ENCODE data around the gene VWF.

The VWF gene

DNA sequence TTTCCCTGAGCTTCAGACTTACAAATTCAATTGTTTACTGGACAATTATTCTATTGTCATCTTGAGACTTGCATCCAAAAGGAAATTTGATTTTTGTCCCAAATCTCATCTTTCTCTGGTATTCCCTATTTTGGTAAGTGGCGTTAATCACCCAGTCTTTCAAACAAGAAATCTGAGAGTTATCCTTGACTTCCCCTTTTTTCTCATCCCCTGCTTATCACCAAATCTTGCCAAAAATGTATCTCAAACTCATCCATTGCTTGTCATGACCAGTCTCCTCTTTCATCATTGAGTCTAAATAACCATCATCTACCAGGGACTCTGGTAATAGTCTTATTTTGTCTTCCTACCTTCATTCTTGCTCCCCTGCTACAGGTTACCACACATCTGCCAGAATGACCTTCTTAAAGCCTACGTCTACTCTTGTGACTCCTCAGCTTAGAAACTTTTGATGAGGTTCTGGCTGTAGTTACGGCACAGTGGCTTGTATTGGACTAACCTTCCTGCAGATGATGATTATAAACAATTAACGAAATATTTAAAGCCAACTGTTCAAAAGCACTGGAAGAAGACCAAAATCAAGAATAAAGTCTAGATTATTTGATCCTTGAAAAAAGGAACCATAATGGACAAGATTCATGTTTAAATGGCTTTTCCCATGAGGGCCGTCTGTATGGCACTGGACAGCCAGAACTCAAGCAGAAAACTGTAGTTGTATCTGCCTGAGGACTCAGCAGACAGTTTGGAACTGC is 170.5 kb downstream of the VWF start:
- Histone ChIP-seq H3K9me3 (ENCODE audit: control insufficient read depth in 1 of 2, low read length in 2 of 2) (no peaks in the 10 kb centered on the region), H3K4me1 (ENCODE audit: control insufficient read depth in 1 of 2, insufficient read depth in 2 of 2, low read length in 2 of 2) (no peaks in the 10 kb centered on the region), H3K4me3 (ENCODE audit: low read depth in 1 of 2, low read length in 2 of 2) (no peak overlapping the region), H3K27ac (ENCODE audit: low read length) (no peak overlapping the region), H3K27me3 (ENCODE audit: low read depth, low read length) (peaks cover under 1% of the 10 kb centered on the region), H3K36me3 (ENCODE audit: control insufficient read depth in 1 of 2, insufficient read depth in 2 of 2, low read length in 2 of 2) (no peaks in the 10 kb centered on the region)

GRCh38 chr12:5952031-5952430 is 172.4 kb downstream of the VWF start:
- Histone ChIP-seq H3K4me1 (ENCODE audit: control insufficient read depth in 1 of 2, insufficient read depth in 2 of 2, low read length in 2 of 2) (no peaks in the 10 kb centered on the region), H3K27me3 (ENCODE audit: low read depth, low read length) (peaks cover 6% of the 10 kb centered on the region), H3K4me3 (ENCODE audit: low read depth in 1 of 2, low read length in 2 of 2) (no peak overlapping the region)

GRCh38 chr12:5948696-5949095 is 175.8 kb downstream of the VWF start:
- H3K27me3 ChIP-seq (ENCODE audit: low read depth, low read length): peaks cover 31% of the 10 kb centered on the region

More at GRCh38 chr12:5952031-5952430, 172.4 kb downstream of the VWF start:
- Histone ChIP-seq H3K36me3 (ENCODE audit: control insufficient read depth in 1 of 2, insufficient read depth in 2 of 2, low read length in 2 of 2) (no peaks in the 10 kb centered on the region), H3K9me3 (ENCODE audit: control insufficient read depth in 1 of 2, low read length in 2 of 2) (no peaks in the 10 kb centered on the region), H3K27ac (ENCODE audit: low read length) (no peak overlapping the region)

GRCh38 chr12:5947006-5947405 is 177.5 kb downstream of the VWF start:
- Histone ChIP-seq H3K27me3 (ENCODE audit: low read depth, low read length) (peaks cover 31% of the 10 kb centered on the region), H3K4me1 (ENCODE audit: control insufficient read depth in 1 of 2, insufficient read depth in 2 of 2, low read length in 2 of 2) (peaks cover 0 to 14% of the 10 kb centered on the region in 2 donors), H3K4me3 (ENCODE audit: low read depth in 1 of 2, low read length in 2 of 2) (no peak overlapping the region)

More at GRCh38 chr12:5948696-5949095, 175.8 kb downstream of the VWF start:
- Histone ChIP-seq H3K4me3 (ENCODE audit: low read depth in 1 of 2, low read length in 2 of 2) (no peak overlapping the region), H3K27ac (ENCODE audit: low read length) (no peak overlapping the region), H3K4me1 (ENCODE audit: control insufficient read depth in 1 of 2, insufficient read depth in 2 of 2, low read length in 2 of 2) (peaks cover 0 to 14% of the 10 kb centered on the region in 2 donors), H3K36me3 (ENCODE audit: control insufficient read depth in 1 of 2, insufficient read depth in 2 of 2, low read length in 2 of 2) (no peaks in the 10 kb centered on the region), H3K9me3 (ENCODE audit: control insufficient read depth in 1 of 2, low read length in 2 of 2) (no peaks in the 10 kb centered on the region)

GRCh38 chr12:5946388-5946787 is 178.1 kb downstream of the VWF start:
- H3K36me3 ChIP-seq (ENCODE audit: control insufficient read depth in 1 of 2, insufficient read depth in 2 of 2, low read length in 2 of 2): no peaks in the 10 kb centered on the region
- no peak overlapping the region for H3K4me3 ChIP-seq (ENCODE audit: low read depth in 1 of 2, low read length in 2 of 2)
- peaks cover 31% of the 10 kb centered on the region for H3K27me3 ChIP-seq (ENCODE audit: low read depth, low read length)
- H3K4me1 ChIP-seq (ENCODE audit: control insufficient read depth in 1 of 2, insufficient read depth in 2 of 2, low read length in 2 of 2): peaks cover 0 to 14% of the 10 kb centered on the region in 2 donors
- H3K27ac ChIP-seq (ENCODE audit: low read length): no peak overlapping the region
- H3K9me3 ChIP-seq (ENCODE audit: control insufficient read depth in 1 of 2, low read length in 2 of 2): no peaks in the 10 kb centered on the region

More at GRCh38 chr12:5947006-5947405, 177.5 kb downstream of the VWF start:
- Histone ChIP-seq H3K27ac (ENCODE audit: low read length) (no peak overlapping the region), H3K36me3 (ENCODE audit: control insufficient read depth in 1 of 2, insufficient read depth in 2 of 2, low read length in 2 of 2) (no peaks in the 10 kb centered on the region), H3K9me3 (ENCODE audit: control insufficient read depth in 1 of 2, low read length in 2 of 2) (no peaks in the 10 kb centered on the region)

DNA sequence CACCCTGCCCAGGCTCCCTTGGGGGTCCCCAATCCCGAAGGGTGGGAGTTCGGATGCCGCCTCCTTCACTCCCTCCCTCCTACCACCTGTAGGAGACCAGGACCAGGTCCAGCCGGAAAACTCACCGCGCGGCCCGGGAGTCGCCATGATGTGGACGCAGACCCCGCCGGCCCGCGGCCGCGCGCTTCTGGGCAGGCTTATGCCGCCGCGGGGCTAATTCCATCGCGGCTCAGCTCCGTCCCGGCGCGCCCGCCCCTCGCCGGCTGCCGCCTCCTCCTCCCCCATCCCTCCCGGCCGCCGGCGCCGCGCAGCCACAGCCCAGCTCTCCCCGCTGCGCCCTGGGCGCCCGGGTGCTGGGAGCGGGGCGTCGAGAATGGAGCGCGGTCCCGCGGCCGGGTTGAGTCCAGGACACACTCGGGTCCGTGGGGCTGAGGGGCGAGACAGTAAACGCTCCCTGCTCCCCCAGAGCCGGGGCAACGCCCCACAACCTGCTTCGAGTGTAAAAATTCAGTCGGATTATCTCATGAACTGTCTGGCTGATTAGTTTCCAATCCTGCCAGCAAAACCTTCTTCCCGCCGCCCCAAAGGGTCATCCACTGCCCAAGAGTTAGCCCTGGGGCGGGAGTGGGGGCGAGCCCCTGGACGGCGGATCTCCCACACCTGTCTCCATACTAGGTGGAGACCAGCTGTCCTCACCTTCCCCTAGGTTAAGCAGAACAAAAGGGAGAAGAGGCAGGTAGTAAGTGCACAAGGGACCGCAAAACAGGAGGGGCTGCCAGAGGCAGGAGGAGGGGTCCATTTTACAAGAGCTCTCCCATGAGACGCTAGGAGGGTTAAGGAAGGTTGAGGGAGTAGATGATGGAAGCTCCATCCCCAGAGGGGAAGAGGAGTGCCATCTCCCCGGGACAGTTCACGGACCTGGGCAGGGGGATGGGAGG is 179.1 kb downstream of the VWF start, which contains the start of gene ANO2:
Gene ANO2 (minus strand): TSS at position 189 of the 938 bp plus-strand sequence. CDS start 42 bp downstream, at position 147.
- no peaks in the 10 kb centered on the region for H3K9me3 ChIP-seq (ENCODE audit: control insufficient read depth in 1 of 2, low read length in 2 of 2)
- no peak within 1 kb of the TSS for H3K27ac ChIP-seq (ENCODE audit: low read length)
- H3K4me1 ChIP-seq (ENCODE audit: control insufficient read depth in 1 of 2, insufficient read depth in 2 of 2, low read length in 2 of 2): peaks cover 0 to 14% of the 10 kb centered on the region in 2 donors
- H3K27me3 ChIP-seq (ENCODE audit: low read depth, low read length): peaks cover 32% of the 10 kb centered on the region
- H3K4me3 ChIP-seq (ENCODE audit: low read depth in 1 of 2, low read length in 2 of 2): peak within 1 kb of the TSS; percentile 48 to 62
- H3K36me3 ChIP-seq (ENCODE audit: control insufficient read depth in 1 of 2, insufficient read depth in 2 of 2, low read length in 2 of 2): peaks cover 0 to under 1% of the 10 kb centered on the region in 2 donors

DNA sequence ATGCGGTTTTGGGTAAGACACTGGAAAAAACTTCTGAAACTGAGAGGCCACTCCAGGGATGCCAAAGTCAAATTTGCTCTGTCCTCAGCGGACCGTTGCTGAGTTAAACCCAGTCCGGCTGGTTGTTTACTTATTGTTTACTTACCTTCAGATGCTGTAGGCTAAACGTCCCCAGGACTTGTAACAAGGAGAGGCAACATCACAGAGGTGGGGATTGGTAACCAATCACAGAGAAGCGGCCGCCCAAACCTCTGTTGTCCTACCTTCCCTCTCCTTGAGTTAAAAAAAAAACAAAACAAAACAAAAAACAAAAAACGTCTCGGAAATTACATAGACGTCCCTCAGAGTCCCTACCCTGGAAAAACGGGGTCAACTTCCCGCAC is 179.8 kb downstream of the VWF start:
- no peak overlapping the region for H3K27ac ChIP-seq (ENCODE audit: low read length)
- H3K4me1 ChIP-seq (ENCODE audit: control insufficient read depth in 1 of 2, insufficient read depth in 2 of 2, low read length in 2 of 2): peaks cover 0 to 14% of the 10 kb centered on the region in 2 donors
- H3K27me3 ChIP-seq (ENCODE audit: low read depth, low read length): peaks cover 36% of the 10 kb centered on the region
- peak overlapping the region; percentile 48 to 62 for H3K4me3 ChIP-seq (ENCODE audit: low read depth in 1 of 2, low read length in 2 of 2)
- peaks cover 0 to 4% of the 10 kb centered on the region in 2 donors for H3K36me3 ChIP-seq (ENCODE audit: control insufficient read depth in 1 of 2, insufficient read depth in 2 of 2, low read length in 2 of 2)
- H3K9me3 ChIP-seq (ENCODE audit: control insufficient read depth in 1 of 2, low read length in 2 of 2): no peaks in the 10 kb centered on the region

DNA sequence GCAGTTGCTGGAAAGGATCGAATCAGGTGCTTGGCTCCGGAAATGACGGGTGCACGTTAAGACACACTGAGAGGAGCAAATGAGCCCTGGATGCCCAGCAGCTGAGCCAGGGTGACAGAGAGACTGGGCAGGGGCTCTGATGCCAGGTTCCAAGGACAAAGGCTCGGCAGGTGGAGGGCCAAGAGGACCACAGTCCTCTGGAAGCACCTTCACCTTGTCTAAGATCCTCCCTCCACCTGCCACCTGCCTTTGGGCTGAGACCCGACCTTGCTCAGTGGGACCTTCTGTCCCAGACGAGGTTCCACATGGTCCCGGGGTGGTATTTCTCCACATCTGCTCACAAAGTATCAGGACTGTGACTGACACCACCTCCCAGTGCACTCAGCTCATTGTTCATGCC is 180.4 kb downstream of the VWF start:
- Histone ChIP-seq H3K4me3 (ENCODE audit: low read depth in 1 of 2, low read length in 2 of 2) (no peak overlapping the region), H3K4me1 (ENCODE audit: control insufficient read depth in 1 of 2, insufficient read depth in 2 of 2, low read length in 2 of 2) (peaks cover 0 to 14% of the 10 kb centered on the region in 2 donors), H3K27ac (ENCODE audit: low read length) (no peak overlapping the region), H3K27me3 (ENCODE audit: low read depth, low read length) (peaks cover 36% of the 10 kb centered on the region), H3K36me3 (ENCODE audit: control insufficient read depth in 1 of 2, insufficient read depth in 2 of 2, low read length in 2 of 2) (peaks cover 0 to 4% of the 10 kb centered on the region in 2 donors), H3K9me3 (ENCODE audit: control insufficient read depth in 1 of 2, low read length in 2 of 2) (no peaks in the 10 kb centered on the region)

DNA sequence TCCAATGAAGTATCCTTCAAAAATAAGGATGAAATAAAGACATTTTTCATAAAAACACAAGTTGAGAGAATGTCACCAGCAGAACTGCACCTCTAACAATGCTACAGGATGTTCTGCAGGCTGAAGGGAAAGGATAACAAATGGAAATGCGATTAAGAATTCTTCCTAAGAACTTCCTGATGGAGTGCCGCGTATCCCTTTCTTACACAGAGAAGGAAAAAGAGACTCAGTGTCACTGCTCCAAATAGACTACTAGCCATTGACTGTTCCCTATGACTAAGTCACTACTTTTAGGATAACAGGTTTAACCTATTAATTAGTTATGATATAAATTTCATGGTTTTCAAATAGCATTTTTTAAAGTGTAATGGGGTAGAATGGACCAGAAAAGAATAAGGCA is 182.6 kb downstream of the VWF start:
- Histone ChIP-seq H3K27ac (ENCODE audit: low read length) (no peak overlapping the region), H3K36me3 (ENCODE audit: control insufficient read depth in 1 of 2, insufficient read depth in 2 of 2, low read length in 2 of 2) (peaks cover 0 to 4% of the 10 kb centered on the region in 2 donors), H3K27me3 (ENCODE audit: low read depth, low read length) (peaks cover 30% of the 10 kb centered on the region), H3K9me3 (ENCODE audit: control insufficient read depth in 1 of 2, low read length in 2 of 2) (no peaks in the 10 kb centered on the region), H3K4me1 (ENCODE audit: control insufficient read depth in 1 of 2, insufficient read depth in 2 of 2, low read length in 2 of 2) (peaks cover 0 to 14% of the 10 kb centered on the region in 2 donors), H3K4me3 (ENCODE audit: low read depth in 1 of 2, low read length in 2 of 2) (no peak overlapping the region)

GRCh38 chr12:5927732-5928516 is 196.5 kb downstream of the VWF start:
- no peaks in the 10 kb centered on the region for H3K36me3 ChIP-seq (ENCODE audit: control insufficient read depth in 1 of 2, insufficient read depth in 2 of 2, low read length in 2 of 2)
- H3K27me3 ChIP-seq (ENCODE audit: low read depth, low read length): no peaks in the 10 kb centered on the region
- no peaks in the 10 kb centered on the region for H3K4me1 ChIP-seq (ENCODE audit: control insufficient read depth in 1 of 2, insufficient read depth in 2 of 2, low read length in 2 of 2)
- H3K9me3 ChIP-seq (ENCODE audit: control insufficient read depth in 1 of 2, low read length in 2 of 2): no peaks in the 10 kb centered on the region
- H3K4me3 ChIP-seq (ENCODE audit: low read depth in 1 of 2, low read length in 2 of 2): no peak overlapping the region
- no peak overlapping the region for H3K27ac ChIP-seq (ENCODE audit: low read length)
